Forelimb muscle (tissue), 1 donor: Measurements from ENCODE around the gene ZNF622. TPM values are rescaled to one million over a fixed set of nuclear protein-coding genes. Genes with fewer than 3 reads are reported as not detected.

Experiments used
- DNase-seq: peaks from one replicate; pipeline ENCODE4 v3.0.0-alpha.2; 2013; ENCODE audit warnings: low read depth
- polyA plus RNA-seq: library from polyadenylated mRNA; unstranded; fragments of 120-200 nt; gene quantifications from one replicate; pipeline ENCODE4 v1.2.1, GENCODE V29; 2013; ENCODE audit not compliant: insufficient read length

ZNF622 gene
- polyA plus RNA-seq, result 20.1 TPM

- DNase-seq, result peak; percentile 89
These were observed at the start of gene ZNF622 for GRCh38 chr5:16465544-16466432. TSS of gene ZNF622 (minus strand) at chr5:16465800. CDS start at chr5:16465665, 135 bp downstream.

GRCh38 chr5:16510098-16510497 is 44.5 kb upstream of the ZNF622 start:
- DNase-seq, result no peak

GRCh38 chr5:16508730-16509531 is 43.3 kb upstream of the ZNF622 start:
- DNase-seq, result no peak

GRCh38 chr5:16507716-16508115 is 42.1 kb upstream of the ZNF622 start:
- DNase-seq, result no peak

- DNase-seq, result no peak
These were observed 40.3 kb upstream of the ZNF622 start for GRCh38 chr5:16505904-16506303.

GRCh38 chr5:16505140-16505891 is 39.7 kb upstream of the ZNF622 start:
- DNase-seq, result no peak

- DNase-seq, result no peak
These were observed 39.0 kb upstream of the ZNF622 start for GRCh38 chr5:16504571-16504970.

GRCh38 chr5:16502866-16503265 is 37.3 kb upstream of the ZNF622 start:
- no peak for DNase-seq

GRCh38 chr5:16500024-16500423 is 34.4 kb upstream of the ZNF622 start:
- DNase-seq, result no peak

- DNase-seq, result no peak
These were observed 31.9 kb upstream of the ZNF622 start for GRCh38 chr5:16497546-16497945.

GRCh38 chr5:16493261-16493660 is 27.7 kb upstream of the ZNF622 start:
- no peak for DNase-seq

GRCh38 chr5:16492398-16493140 is 27.0 kb upstream of the ZNF622 start:
- peak; percentile 41 for DNase-seq

GRCh38 chr5:16490911-16491310 is 25.3 kb upstream of the ZNF622 start:
- DNase-seq, result no peak

GRCh38 chr5:16489322-16489791 is 23.8 kb upstream of the ZNF622 start:
- DNase-seq, result no peak

GRCh38 chr5:16487456-16487855 is 21.9 kb upstream of the ZNF622 start:
- no peak for DNase-seq

- no peak for DNase-seq
These were observed 21.1 kb upstream of the ZNF622 start for GRCh38 chr5:16486711-16487111.

GRCh38 chr5:16485656-16486055 is 20.1 kb upstream of the ZNF622 start:
- DNase-seq, result no peak

- DNase-seq, result no peak
These were observed 18.5 kb upstream of the ZNF622 start for GRCh38 chr5:16484081-16484480.

- DNase-seq, result no peak
These were observed 17.8 kb upstream of the ZNF622 start for GRCh38 chr5:16483361-16483760.

- DNase-seq, result no peak
These were observed 17.3 kb upstream of the ZNF622 start for GRCh38 chr5:16482891-16483290.
